ENCODE results near the gene NUP58. TPM values are rescaled to one million over a fixed set of nuclear protein-coding genes. Genes with fewer than 3 reads are reported as not detected.

Gene NUP58
- total and polyA plus RNA-seq, 5 experiments from 2014 or later: 12.6 to 39.8 (median 14.1) TPM

DNA sequence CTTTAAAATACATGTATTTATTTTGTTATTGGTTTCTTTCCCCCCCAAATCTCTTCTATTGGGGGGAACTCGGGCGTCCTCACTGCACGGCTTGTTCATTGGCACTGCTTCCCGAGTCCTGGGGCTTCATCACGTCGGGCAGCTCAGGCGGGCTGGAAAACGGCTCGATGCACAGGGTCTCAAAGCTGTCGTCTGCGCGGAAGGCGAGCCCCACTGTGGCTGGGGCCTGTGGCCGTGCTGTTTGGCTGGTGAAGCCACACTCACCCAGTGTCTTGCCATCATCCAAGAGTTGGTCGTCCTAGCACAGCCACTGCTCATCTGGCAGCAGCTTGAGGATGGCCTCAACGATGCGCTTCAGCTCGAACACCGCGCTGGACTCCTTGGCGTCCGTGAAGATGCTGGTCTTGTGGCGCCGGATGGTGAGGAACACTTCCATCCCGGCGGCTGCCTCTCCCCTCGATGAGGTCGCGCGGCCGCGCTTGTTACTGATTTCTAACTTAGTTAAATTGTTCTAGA, 64.4 kb downstream of the NUP58 start:
- H3K4me1 Mint-ChIP-seq: no peaks in the 10 kb centered on the region
- ATAC-seq: no peak
- no peak overlapping the region for H3K27ac Mint-ChIP-seq
- no peak overlapping the region for H3K4me3 Mint-ChIP-seq
- peaks cover 21 to 46% (median 33%) of the 10 kb centered on the region in 5 donors for H3K27me3 Mint-ChIP-seq
- no peak for DNase-seq
- H3K9me3 Mint-ChIP-seq: peaks cover 0 to 22% (median 3%) of the 10 kb centered on the region in 9 donors
- peaks cover 0 to 5% (median 3%) of the 10 kb centered on the region in 3 donors for H3K36me3 Mint-ChIP-seq
- POLR2A ChIA-PET: no interaction called here

DNA sequence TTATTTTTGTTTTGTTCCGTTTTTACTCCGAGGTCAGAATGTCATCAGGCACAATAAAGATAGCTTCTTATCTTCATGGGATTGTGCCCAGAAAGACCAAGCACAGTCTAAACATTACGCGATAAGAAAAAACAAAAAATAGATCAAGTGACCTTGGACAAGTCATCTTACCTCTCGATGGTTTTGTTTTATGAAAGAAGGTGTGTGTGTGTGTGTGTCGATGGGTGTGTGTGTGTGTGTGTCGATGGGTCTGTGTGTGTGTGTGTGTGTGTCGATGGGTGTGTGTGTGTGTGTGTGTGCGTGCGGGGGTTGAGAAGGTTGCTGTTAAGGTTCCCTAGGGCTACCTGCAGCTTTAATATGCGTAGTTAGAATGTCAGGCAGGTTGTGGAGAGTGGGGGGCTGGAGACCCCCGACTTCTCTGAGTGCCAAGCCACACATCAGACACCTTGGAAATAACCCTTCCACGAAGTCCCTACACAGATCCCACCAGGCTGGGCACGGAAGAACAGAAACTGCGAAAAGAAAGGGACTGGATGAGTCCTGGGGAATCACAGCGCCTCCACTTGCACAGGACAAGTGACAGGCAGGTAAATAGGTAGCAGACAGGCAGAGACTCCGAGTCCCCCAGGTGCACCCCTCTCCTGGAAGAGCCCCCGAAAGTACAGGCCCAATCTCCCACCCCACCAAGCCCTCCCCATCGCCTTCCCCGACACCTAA, 69.9 kb downstream of the NUP58 start:
- no peak for DNase-seq

DNA sequence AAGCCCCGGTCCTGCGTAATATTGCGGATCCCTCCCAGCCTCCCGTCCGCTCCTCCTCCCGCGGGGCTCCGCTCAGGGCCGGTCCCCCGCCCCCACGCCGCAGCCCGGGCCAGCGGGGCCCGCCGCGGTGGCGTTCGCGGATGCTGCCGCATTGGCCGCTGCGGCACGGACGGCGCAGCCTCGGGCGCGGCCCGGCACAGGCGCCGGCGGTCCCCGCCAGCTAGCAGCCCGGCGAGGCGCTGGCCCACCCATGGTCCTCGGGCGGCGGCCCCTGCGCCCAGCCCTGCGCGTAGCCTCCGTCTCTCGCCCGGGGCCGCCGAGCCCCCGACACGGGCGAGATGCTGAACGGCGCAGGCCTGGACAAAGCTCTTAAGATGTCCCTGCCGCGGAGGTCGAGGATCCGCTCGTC, 70.5 kb downstream of the NUP58 start, which contains the start of gene ATP8A2:
Gene ATP8A2 (plus strand): TSS at position 100 of the 409 bp plus-strand sequence. CDS start 239 bp downstream, at position 339.
- POLR2A ChIA-PET: no interaction called here
- H3K4me3 Mint-ChIP-seq: peak within 1 kb of the TSS in 9 of 10 donors; percentile 59 to 82 (median 65)
- H3K27me3 Mint-ChIP-seq: peaks cover 46 to 77% (median 67%) of the 10 kb centered on the region in 5 donors
- ATAC-seq (peak; percentile 29 to 35), DNase-seq (no peak)
- no peaks in the 10 kb centered on the region for H3K9me3 Mint-ChIP-seq
- H3K36me3 Mint-ChIP-seq: peaks cover 0 to 5% (median 0%) of the 10 kb centered on the region in 3 donors
- peaks cover 5 to 11% (median 8%) of the 10 kb centered on the region in 4 donors for H3K4me1 Mint-ChIP-seq
- H3K27ac Mint-ChIP-seq: peak within 1 kb of the TSS in 1 of 10 donors; percentile 43

More for the DNA sequence above, 69.9 kb downstream of the NUP58 start:
- H3K36me3 Mint-ChIP-seq: peaks cover 0 to 5% (median 0%) of the 10 kb centered on the region in 3 donors
- H3K4me1 Mint-ChIP-seq: peaks cover 5 to 11% (median 8%) of the 10 kb centered on the region in 4 donors
- H3K9me3 Mint-ChIP-seq: no peaks in the 10 kb centered on the region
- POLR2A ChIA-PET: no interaction called here
- H3K27me3 Mint-ChIP-seq: peaks cover 46 to 79% (median 67%) of the 10 kb centered on the region in 5 donors
- ATAC-seq: no peak
- H3K27ac Mint-ChIP-seq: peak overlapping the region in 1 of 10 donors; percentile 43
- H3K4me3 Mint-ChIP-seq: peak overlapping the region in 9 of 10 donors; percentile 59 to 82 (median 65)

DNA sequence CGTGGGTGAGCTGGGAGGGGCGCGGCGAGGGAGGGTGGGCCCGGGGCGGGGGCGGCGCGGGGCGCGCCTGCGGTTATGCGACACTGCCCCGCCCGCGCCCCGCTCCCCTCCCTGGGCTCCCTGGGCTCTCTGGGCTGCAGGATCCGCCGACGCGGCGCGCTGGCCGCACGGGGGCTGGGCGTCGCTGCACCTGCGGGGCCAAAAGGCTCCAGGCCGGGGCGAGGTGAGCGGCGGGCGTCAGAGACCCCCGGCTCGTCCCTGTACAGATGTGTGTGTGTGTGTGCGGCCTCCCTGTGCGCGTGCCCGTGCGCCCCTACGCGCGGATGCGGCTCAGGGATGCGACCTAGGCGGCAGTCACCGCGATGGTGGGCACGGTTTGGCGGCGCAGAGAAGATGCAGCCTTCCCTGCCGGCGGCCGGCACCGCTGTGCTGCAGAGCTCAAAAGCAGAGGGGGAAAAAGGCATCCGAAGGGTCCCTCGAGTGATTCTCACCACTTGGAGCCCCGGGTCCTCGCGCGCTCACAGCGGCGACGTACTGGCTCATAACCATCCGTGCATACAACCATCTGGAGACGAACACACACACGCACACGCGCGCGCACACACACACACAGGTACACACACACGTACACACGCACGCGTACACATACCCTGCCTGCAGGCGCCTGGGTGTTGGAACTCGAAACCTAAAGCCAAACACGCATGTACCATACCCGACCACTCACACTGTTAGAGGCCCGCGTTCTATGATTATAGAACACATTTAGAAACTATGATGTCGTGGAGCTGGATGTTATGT, 71.1 kb downstream of the NUP58 start:
- H3K9me3 Mint-ChIP-seq: no peaks in the 10 kb centered on the region
- POLR2A ChIA-PET: no interaction called here
- no peak for ATAC-seq

DNA sequence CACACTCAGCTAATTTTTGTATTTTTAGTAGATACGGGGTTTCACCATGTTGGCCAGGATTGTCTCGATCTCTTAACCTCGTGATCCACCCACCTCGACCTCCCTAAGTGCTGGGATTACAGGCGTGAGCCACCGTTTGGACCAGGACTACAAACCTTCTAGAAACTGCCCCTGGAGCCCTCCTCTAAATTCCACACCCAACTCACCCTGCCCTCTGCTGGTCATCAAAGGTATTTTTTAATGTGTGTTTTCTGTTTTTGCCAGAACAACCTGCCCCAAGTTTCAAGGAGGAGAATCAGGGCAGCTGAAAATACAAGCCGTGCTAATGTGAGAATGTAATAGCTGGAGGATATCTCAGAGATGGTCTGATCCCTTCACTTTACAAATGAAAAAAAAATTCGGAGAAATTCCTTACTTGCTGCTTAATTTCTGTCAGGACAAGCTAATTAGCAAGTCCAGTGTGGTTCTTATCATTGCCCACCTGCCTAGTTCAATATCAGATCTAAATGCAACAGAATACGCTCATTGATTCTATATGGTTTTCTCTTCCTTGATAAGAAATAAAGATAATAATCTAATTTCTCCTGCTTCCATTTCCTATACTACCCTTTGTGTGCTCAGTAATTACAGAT, 74.4 kb downstream of the NUP58 start:
- Mint-ChIP-seq H3K27me3 (peaks cover 40 to 61% (median 45%) of the 10 kb centered on the region in 5 donors), H3K4me1 (peaks cover 5 to 11% (median 8%) of the 10 kb centered on the region in 4 donors), H3K27ac (no peak overlapping the region), H3K9me3 (no peaks in the 10 kb centered on the region), H3K36me3 (peaks cover 0 to 5% (median 0%) of the 10 kb centered on the region in 3 donors), H3K4me3 (no peak overlapping the region)
- DNase-seq: peak in 6 of 10 donors; percentile 5 to 54 (median 28)
- ATAC-seq: peak in 1 of 2 donors; percentile 30
- POLR2A ChIA-PET: no interaction called here

More for the DNA sequence above, 71.1 kb downstream of the NUP58 start:
- Mint-ChIP-seq H3K27ac (no peak overlapping the region), H3K36me3 (peaks cover 0 to 5% (median 0%) of the 10 kb centered on the region in 3 donors), H3K4me1 (peaks cover 5 to 11% (median 8%) of the 10 kb centered on the region in 4 donors), H3K27me3 (peaks cover 42 to 71% (median 62%) of the 10 kb centered on the region in 5 donors), H3K4me3 (peak overlapping the region in 6 of 10 donors; percentile 11 to 63 (median 47))
- DNase-seq: no peak

DNA sequence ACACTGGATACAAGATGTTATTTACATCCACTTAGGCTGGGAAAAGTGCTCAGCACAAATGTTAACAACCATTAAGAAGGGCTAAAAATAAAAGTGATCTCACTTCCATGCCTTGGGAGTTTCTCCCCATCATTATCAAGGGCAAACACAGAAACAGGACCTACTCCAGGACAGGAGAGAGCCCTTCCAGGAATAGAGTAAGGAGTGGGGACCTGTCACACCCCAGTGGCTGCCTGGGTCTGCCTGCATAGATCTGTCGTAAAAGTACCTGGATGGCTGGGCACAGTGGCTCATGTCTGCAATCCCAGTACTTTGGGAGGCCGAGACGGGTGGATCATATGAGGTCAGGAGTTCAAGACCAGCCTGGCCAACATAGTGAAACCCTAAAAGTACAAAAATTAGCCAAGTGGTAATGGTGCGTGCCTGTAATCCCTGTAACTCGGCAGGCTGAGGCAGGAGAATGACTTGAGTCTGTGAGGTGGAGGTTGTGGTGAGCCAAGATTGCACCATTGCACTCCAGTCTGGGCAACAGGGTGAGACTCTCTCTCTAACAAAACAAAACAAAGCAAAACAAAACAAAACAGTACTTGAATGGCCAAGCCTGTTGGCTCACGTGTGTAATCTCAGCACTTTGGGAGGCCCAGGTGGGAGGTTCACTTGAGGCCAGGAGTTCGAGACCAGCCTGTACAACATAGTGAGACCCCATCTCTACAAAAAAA, 76.0 kb downstream of the NUP58 start:
- H3K27me3 Mint-ChIP-seq: peaks cover 40 to 69% (median 45%) of the 10 kb centered on the region in 5 donors

DNA sequence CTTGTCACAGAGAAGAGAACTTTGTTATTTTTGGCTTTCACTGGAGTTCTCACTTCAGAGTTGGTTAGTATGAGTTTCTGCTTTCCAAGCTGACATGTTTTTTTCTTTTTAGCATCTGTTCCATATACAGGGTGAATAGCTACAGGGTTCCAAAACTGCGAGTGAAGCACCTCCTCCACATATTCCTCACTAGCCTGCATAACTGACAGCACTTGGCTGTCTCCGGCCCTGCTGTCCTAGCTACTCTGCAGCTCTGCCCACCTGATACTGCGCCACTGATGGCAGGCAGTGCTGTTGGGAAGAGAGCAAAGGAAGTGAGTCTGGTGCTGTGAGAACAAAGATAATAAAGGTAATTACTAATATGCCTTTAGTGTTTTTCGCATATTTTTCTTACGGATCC, 77.1 kb downstream of the NUP58 start:
- Mint-ChIP-seq H3K4me3 (no peak overlapping the region), H3K27ac (no peak overlapping the region)

More for the DNA sequence above, 76.0 kb downstream of the NUP58 start:
- POLR2A ChIA-PET: no interaction called here
- ATAC-seq (no peak), DNase-seq (no peak)
- H3K9me3 Mint-ChIP-seq: no peaks in the 10 kb centered on the region
- no peak overlapping the region for H3K27ac Mint-ChIP-seq
- no peak overlapping the region for H3K4me3 Mint-ChIP-seq
- no peaks in the 10 kb centered on the region for H3K36me3 Mint-ChIP-seq
- peaks cover 4 to 8% (median 5%) of the 10 kb centered on the region in 4 donors for H3K4me1 Mint-ChIP-seq

DNA sequence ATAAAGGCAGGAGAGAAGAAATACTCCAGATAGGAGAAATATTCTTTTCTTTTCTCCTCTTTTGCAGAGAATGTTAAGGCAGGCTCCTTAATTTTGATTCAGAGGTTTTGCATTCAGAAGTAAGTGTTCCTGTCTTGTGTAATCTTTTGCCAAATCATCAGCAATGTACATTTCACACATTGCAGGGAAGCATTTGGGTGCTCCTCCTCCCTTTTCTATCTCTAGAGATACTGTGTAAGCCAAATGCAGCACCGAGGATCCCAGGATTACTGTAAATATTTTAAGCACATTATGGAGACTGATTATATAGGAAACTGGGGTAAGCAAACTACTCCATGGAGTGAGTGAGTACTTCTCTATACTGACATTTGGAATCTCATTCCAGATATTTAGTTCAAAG, 77.6 kb downstream of the NUP58 start:
- POLR2A ChIA-PET: no interaction called here
- H3K9me3 Mint-ChIP-seq: no peaks in the 10 kb centered on the region
- peaks cover 0 to 5% (median 3%) of the 10 kb centered on the region in 4 donors for H3K4me1 Mint-ChIP-seq
- no peak overlapping the region for H3K27ac Mint-ChIP-seq
- DNase-seq (no peak), ATAC-seq (no peak)
- H3K36me3 Mint-ChIP-seq: no peaks in the 10 kb centered on the region
- peaks cover 27 to 65% (median 32%) of the 10 kb centered on the region in 5 donors for H3K27me3 Mint-ChIP-seq
- no peak overlapping the region for H3K4me3 Mint-ChIP-seq

More for the DNA sequence above, 77.1 kb downstream of the NUP58 start:
- Mint-ChIP-seq H3K27me3 (peaks cover 28 to 65% (median 36%) of the 10 kb centered on the region in 5 donors), H3K4me1 (peaks cover 0 to 5% (median 3%) of the 10 kb centered on the region in 4 donors), H3K36me3 (no peaks in the 10 kb centered on the region), H3K9me3 (no peaks in the 10 kb centered on the region)
- no peak for DNase-seq
- ATAC-seq: no peak
- POLR2A ChIA-PET: no interaction called here

DNA sequence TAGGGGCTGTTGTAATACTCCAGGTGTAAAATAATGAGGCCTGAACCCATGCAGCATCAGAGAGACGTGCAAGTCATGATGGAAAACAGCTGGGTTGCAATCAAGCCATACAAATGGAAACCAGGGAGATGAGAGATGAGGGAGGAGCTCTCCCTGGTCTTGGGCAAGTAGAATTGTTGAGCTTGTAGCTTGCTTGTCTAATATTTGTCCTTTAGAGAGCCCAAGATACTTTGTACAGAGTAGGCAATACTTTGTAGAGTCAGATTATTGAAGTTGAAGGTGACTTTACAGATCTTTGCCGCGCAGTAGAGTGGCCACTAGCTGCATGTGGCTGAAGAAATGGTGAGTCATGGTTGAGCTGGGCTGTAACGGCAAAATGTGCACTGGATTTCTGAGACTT, 78.7 kb downstream of the NUP58 start:
- Mint-ChIP-seq H3K27me3 (peaks cover 24 to 65% (median 31%) of the 10 kb centered on the region in 5 donors), H3K27ac (no peak overlapping the region), H3K4me3 (no peak overlapping the region), H3K9me3 (no peaks in the 10 kb centered on the region), H3K4me1 (peaks cover 0 to 5% (median 2%) of the 10 kb centered on the region in 4 donors), H3K36me3 (no peaks in the 10 kb centered on the region)
- POLR2A ChIA-PET: no interaction called here
- no peak for DNase-seq
- no peak for ATAC-seq

DNA sequence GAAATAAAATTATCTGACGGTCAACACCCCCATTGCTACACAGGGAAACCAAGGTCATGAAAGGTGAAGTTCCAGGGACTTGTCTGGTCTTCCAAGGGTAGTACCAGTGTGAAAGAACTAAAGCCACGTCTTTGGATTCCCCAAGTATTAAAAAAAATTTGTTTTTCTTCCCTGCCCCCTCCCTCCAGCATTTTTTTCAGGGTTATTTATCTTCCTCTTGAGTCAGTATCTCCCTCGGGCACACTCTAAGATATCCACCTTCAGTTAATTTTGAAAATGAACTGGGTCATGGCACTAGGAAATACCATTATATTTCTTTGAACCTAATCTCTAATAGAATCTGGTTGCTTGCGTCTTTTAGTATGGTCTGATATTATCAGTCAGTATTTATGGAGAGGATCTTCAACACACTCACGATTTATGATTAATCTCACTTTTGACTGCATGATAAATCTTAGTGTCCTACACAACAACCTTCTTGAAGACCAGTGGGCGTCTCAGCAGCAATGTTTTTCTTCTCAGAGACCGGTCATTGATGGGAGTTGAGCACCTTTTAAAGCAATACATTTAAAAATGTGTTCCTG, 79.4 kb downstream of the NUP58 start:
- Mint-ChIP-seq H3K4me1 (peaks cover 0 to under 1% (median 0%) of the 10 kb centered on the region in 4 donors), H3K9me3 (no peaks in the 10 kb centered on the region), H3K36me3 (no peaks in the 10 kb centered on the region), H3K27ac (no peak overlapping the region), H3K27me3 (peaks cover 23 to 61% (median 26%) of the 10 kb centered on the region in 5 donors), H3K4me3 (no peak overlapping the region)
- no peak for ATAC-seq
- POLR2A ChIA-PET: no interaction called here
- DNase-seq: no peak

DNA sequence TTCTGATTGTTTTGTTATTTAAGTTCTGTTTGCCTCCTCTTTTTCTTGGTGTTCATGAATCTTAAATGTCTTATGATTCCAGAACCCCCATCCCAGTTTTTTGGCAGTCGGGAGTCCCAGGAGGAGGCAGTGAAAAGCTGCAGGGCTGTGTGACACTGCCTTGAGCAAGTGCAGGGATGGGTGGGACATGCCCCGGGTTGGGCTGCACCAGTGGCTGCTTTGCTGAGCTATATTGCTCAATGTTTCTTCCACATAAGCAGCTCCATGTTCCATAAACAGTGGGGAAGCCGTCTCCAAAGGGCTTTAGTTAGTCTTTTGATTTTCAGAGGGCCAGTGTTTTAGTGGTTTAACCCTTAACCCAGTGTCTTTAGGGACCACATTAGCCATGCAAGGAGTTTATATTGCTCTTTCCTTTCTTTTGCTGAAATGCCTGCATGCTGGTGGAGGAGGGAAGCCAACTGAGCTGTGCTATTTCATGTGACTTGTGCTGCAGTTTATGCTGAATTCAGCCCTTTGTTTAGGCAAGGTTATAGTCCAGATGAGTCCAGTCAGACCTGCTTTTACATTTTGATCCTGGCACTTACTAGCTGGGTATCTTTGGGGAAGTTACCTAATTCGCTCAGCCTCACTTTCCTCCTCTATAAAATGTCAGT, 83.5 kb downstream of the NUP58 start:
- Mint-ChIP-seq H3K4me1 (no peaks in the 10 kb centered on the region), H3K27me3 (peaks cover 32 to 75% (median 39%) of the 10 kb centered on the region in 5 donors), H3K4me3 (no peak overlapping the region), H3K27ac (no peak overlapping the region), H3K9me3 (peaks cover 0 to 2% (median 0%) of the 10 kb centered on the region in 9 donors), H3K36me3 (peaks cover 0 to 2% (median 0%) of the 10 kb centered on the region in 3 donors)
- DNase-seq (no peak), ATAC-seq (no peak)
- POLR2A ChIA-PET: no interaction called here
